Heart right ventricle (tissue), 16 donors: ENCODE measurements around the gene HNRNPA3. TPM values are rescaled to one million over a fixed set of nuclear protein-coding genes. Genes with fewer than 3 reads are reported as not detected.

Source experiments
- ATAC-seq, 8 donors: fragments of 200-7000 bp; cut with Tn5 transposase; one replicate each; pipeline ENCODE4 v1.9.1; 2020; ENCODE audit warnings: mild to moderate bottlenecking in 8 of 8, moderate library complexity in 8 of 8, moderate number of reproducible peaks in 1 of 8
- DNase-seq, 2 donors: peaks; one replicate each; pipeline ENCODE4 v3.0.0-alpha.2; 2020
- H3K27ac ChIP-seq, 10 donors: fragments of 200-600 bp; sonication (generic) in 2 of 10; one replicate each; pipeline versions ENCODE4 v1.5.0 to v1.8.0; 2020 to 2022; ENCODE audit warnings: mild to moderate bottlenecking in 3 of 10
- H3K27me3 ChIP-seq, 7 donors: fragments of 200-600 bp; one replicate each; pipeline ENCODE4 v1.8.0; 2021 to 2022; ENCODE audit warnings: mild to moderate bottlenecking in 2 of 7
- H3K36me3 ChIP-seq, 9 donors: fragments of 200-600 bp; sonication (generic) in 1 of 9; one replicate each; pipeline versions ENCODE4 v1.5.0 to v1.8.0; 2020 to 2022; ENCODE audit warnings: mild to moderate bottlenecking in 2 of 9
- H3K4me1 ChIP-seq, 9 donors: fragments of 200-600 bp; sonication (generic) in 1 of 9; one replicate each; pipeline versions ENCODE4 v1.5.0 to v1.8.0; 2020 to 2022; ENCODE audit warnings: mild to moderate bottlenecking in 4 of 9
- H3K4me3 ChIP-seq, 10 donors: fragments of 200-600 bp; sonication (generic) in 2 of 10; one replicate each; pipeline versions ENCODE4 v1.5.0 to v1.8.0; 2020 to 2022; ENCODE audit warnings: mild to moderate bottlenecking in 7 of 10, moderate library complexity in 2 of 10
- H3K9me3 ChIP-seq, 11 donors: fragments of 200-600 bp in 10 of 11; sonication (generic) in 2 of 11; one replicate each; pipeline versions ENCODE4 v1.5.0 to v1.8.0; 2013 to 2022; ENCODE audit warnings: mild to moderate bottlenecking in 2 of 11, control low read depth in 1 of 11, moderate library complexity in 1 of 11
- WGBS, 2 donors: extraction: QIAGEN DNeasy Blood & Tissue Kit; methylation state at CpG; one replicate each; pipeline ENCODE4 v1.1.7; 2013; ENCODE audit warnings: inconsistent platforms in 1 of 2; 5-methylcytosine and 5-hydroxymethylcytosine counted together
- intact Hi-C, 10 donors: fragments of 100-400 bp; cut with DNase I; formaldehyde crosslinking; loops; one replicate each; pipeline versions ENCODE4 v1.11.1 to v1.14.2; 2022
- polyA plus RNA-seq, 2 donors: library from polyadenylated mRNA; stranded (reverse); fragments of 200-250 nt; gene quantifications; one replicate each; pipeline ENCODE4 v1.2.3, GENCODE V29; 2013
- total RNA-seq, 10 donors: library from RNA; stranded (reverse); fragmentation: NEBNext Ultra II Directional in 3 of 10; extraction: Animal tissue kit (Norgen Biotek cat#: 25700) in 3 of 10; gene quantifications; one replicate each; pipeline versions ENCODE4 v1.2.1 to v1.2.4, GENCODE V29; 2021 to 2023
- TF ChIP-seq, protein P1 (sequence below), 9 donors: fragments of 200-600 bp; sonication (generic) in 2 of 9; IDR thresholded peaks; one replicate each; pipeline versions ENCODE4 v1.5.0 to v1.8.0; 2021 to 2022; ENCODE audit warnings: antibody characterized with exemption in 9 of 9, mild to moderate bottlenecking in 5 of 9, moderate library complexity in 1 of 9
- donor health status: Arrhythmogenic right ventricular cardiomyopathy.
- donor health status: ischemic (EF 13 %, LVEDD 7.1; RV severe dilation, severe dysfunction).
- donor health status: healthy with polysubstance abuse.
- donor health status: DM: no; HTN: yes; CAD: no.
- donor health status: DM: no; HTN: no; CAD: no.
- donor health status: ischemic (EF 25% LVEDD 6.9; RV normal size, moderate dysfunction).
- donor health status: ischemic (EF 25% LVEDD 5.7; RV mildly dilated, moderate dysfunction).
- donor health status: healthy.
- donor health status: DM: yes; HTN: yes; CAD: no.
- donor health status: Ischemic cardiomyopathy.
- donor health status: ischemic (EF 35%, LVEDD 5.7; RV mildly dilated, moderate dysfunction).
- donor health status: nonischemic (EF 11% LVEDD 7.7; RV severe dilation, severe dysfunction).
- donor health status: DM: yes; HTN: yes; CAD: no.
- donor health status: PGD.
- donor health status: ischemic (EF 29% LVEDD 5.4; RV normal size, mild dysfunction).
- donor health status: nonischemic (EF 23%, LVEDD 6.1; RV moderate dilation, normal function).

The HNRNPA3 gene
- total and polyA plus RNA-seq, 12 donors, result 63.7 to 93.8 (median 80.1) TPM

DNA sequence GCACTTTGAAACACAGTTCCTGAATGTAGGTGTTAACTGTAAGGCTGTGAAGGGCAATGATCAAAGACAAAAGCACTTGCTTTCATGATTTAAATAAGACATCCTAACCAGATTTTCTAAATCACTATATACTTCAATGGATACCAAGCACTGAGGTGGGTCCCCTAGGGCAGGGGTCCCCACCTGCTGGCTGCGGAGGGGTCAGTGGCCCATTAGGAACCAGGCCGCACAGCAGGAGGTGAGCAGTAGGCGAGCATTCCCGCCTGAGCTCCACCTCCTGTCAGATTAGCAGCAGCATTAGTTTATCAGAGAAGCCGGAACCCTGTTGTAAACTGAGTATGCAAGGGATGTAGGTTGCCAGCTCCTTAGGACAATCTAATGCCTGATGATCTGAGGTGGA lies 44.9 kb downstream of the HNRNPA3 start:
- Histone ChIP-seq H3K36me3 (peaks cover 0 to 38% (median 0%) of the 10 kb centered on the region in 9 donors), H3K27me3 (no peaks in the 10 kb centered on the region), H3K4me3 (no peak overlapping the region), H3K27ac (peak overlapping the region in 4 of 10 donors; percentile 27 to 45 (median 36)), H3K4me1 (peaks cover 9 to 99% (median 92%) of the 10 kb centered on the region in 9 donors), H3K9me3 (peaks cover 0 to 5% (median 0%) of the 10 kb centered on the region in 11 donors)
- intact Hi-C loops, result no loop called here
- WGBS, 2 donors, result 76 to 80% methylated on average over 5 of the region's 5 CpGs
- TF ChIP-seq, protein P1, sequence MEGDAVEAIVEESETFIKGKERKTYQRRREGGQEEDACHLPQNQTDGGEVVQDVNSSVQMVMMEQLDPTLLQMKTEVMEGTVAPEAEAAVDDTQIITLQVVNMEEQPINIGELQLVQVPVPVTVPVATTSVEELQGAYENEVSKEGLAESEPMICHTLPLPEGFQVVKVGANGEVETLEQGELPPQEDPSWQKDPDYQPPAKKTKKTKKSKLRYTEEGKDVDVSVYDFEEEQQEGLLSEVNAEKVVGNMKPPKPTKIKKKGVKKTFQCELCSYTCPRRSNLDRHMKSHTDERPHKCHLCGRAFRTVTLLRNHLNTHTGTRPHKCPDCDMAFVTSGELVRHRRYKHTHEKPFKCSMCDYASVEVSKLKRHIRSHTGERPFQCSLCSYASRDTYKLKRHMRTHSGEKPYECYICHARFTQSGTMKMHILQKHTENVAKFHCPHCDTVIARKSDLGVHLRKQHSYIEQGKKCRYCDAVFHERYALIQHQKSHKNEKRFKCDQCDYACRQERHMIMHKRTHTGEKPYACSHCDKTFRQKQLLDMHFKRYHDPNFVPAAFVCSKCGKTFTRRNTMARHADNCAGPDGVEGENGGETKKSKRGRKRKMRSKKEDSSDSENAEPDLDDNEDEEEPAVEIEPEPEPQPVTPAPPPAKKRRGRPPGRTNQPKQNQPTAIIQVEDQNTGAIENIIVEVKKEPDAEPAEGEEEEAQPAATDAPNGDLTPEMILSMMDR (IDR thresholded peaks at IDR 0.05), result no peak
- no peak for DNase-seq
- no peak for ATAC-seq

DNA sequence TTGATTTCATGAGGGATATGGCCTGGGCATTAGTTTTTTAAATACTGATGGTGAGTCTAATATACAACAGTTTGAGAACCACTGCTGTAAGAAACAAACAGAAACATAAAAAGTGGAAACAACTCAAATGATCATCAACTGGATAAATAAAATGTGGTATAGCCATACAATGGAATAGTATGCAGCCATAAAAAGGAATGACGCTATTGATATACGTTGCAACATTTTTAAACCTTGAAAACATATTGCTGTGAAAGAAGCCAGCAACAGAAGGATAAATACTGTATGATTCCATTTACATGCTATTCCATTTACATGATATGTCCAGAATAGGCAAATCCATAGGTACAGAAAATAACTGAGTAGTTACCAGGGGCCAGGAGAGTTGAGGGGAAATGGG lies 45.5 kb downstream of the HNRNPA3 start:
- peaks cover 0 to 5% (median 0%) of the 10 kb centered on the region in 11 donors for H3K9me3 ChIP-seq
- TF ChIP-seq, protein P1 (IDR thresholded peaks at IDR 0.05), result no peak
- intact Hi-C loops, result no loop called here
- no peaks in the 10 kb centered on the region for H3K27me3 ChIP-seq
- no peak for ATAC-seq
- H3K4me3 ChIP-seq, result no peak overlapping the region
- peaks cover 8 to 94% (median 86%) of the 10 kb centered on the region in 9 donors for H3K4me1 ChIP-seq
- no peak for DNase-seq
- H3K27ac ChIP-seq, result no peak overlapping the region
- peaks cover 0 to 38% (median 0%) of the 10 kb centered on the region in 9 donors for H3K36me3 ChIP-seq
- WGBS, 2 donors, result 99% methylated on average over 2 of the region's 2 CpGs

DNA sequence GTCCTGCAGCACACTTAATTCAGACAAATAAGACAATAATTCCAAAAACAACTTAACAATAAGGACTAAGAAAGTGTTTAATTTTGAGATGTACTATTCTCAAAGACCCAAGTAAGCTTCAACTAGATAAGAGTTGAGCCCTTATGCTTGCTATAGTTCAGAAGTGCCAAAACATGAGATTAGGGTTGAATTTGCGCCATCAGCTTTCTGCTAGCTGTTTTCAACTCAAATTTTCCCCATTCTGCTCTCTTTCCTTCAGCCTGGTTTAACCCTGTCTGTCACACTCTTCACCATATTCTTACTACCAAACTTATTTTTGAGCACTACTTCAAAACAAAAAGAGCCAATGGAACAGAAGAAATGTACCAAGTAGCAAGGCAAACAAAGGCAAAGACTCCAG lies 47.8 kb downstream of the HNRNPA3 start:
- peaks cover 0 to 5% (median 0%) of the 10 kb centered on the region in 11 donors for H3K9me3 ChIP-seq
- H3K4me3 ChIP-seq, result peak overlapping the region in 6 of 10 donors; percentile 86 to 97 (median 96)
- ATAC-seq (no peak), DNase-seq (no peak)
- peaks cover 0 to 21% (median 0%) of the 10 kb centered on the region in 9 donors for H3K36me3 ChIP-seq
- peaks cover 3 to 72% (median 65%) of the 10 kb centered on the region in 9 donors for H3K4me1 ChIP-seq
- H3K27ac ChIP-seq, result peak overlapping the region in 7 of 10 donors; percentile 99 to 100 (median 100)
- intact Hi-C loops, result loop anchor here in 7 of 10 donors (5.0 to 10.0 kb wide), 6 partner anchors 48 to 134 kb away; partner anchors contain the start of genes AGPS (in 1 of the 7) and HNRNPA3 (in 1 of the 7)
- 39 to 49% methylated on average over 1 of the region's 1 CpG for WGBS, 2 donors
- H3K27me3 ChIP-seq, result no peaks in the 10 kb centered on the region
- TF ChIP-seq, protein P1 (IDR thresholded peaks at IDR 0.05), result no peak

DNA sequence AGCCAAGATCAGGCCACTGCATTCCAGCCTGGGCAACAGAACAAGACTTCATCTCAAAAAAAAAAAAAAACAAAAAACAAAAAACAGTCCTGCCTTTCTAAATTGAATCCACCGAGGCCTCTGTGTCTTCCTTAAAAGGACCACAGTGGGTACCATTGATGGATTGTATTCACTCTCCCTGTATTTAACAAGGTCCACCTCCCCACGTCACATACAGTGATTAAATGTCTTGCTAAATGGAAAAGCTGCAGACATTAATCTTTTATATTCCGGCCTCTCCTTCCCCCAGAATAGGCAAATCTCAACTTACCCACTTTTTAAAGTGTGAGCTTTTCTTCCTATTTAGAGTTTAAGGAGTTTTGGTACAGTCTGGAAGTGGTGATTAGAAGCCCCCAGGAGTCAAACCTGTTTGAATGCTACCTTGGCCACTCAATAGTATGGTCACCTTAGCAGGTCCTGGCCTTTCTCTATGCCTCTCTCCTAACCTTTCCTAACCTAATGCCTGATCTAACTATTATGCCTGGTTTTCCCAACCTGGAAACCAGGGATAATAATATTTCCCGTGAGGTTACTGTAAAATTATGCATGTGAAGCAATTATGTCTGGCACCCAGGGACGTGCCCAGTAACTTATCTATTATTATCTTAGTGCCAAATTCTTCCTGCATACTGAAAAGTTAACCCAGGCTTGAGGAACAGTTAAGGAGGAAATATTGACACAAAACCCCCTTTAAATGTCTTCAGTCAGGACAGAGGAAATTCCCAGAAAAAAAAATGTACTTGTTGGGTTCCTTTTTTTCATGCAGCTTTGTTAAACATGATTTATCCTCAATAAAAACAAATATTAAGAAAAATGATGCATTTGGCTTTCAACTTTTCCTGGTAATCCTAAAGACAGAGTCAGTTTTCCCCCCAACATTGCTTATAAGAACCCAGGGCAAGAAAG lies 48.8 kb downstream of the HNRNPA3 start:
- H3K27ac ChIP-seq, result peak overlapping the region; percentile 19 to 100 (median 100)
- no peaks in the 10 kb centered on the region for H3K27me3 ChIP-seq
- TF ChIP-seq, protein P1 (IDR thresholded peaks at IDR 0.05), result no peak
- WGBS, 2 donors, result 10 to 16% methylated on average over 5 of the region's 5 CpGs
- H3K9me3 ChIP-seq, result peaks cover 0 to 5% (median 0%) of the 10 kb centered on the region in 11 donors
- DNase-seq (no peak), ATAC-seq (no peak)
- peaks cover 0 to 19% (median 0%) of the 10 kb centered on the region in 9 donors for H3K36me3 ChIP-seq
- H3K4me3 ChIP-seq, result peak overlapping the region; percentile 79 to 97 (median 94)
- intact Hi-C loops, result loop anchor here (2.0 to 10.0 kb wide), 10 partner anchors 21 to 133 kb away; partner anchors contain the start of genes HNRNPA3 (in 3 of the 10) and AGPS (in 1 of the 10)
- peaks cover 3 to 72% (median 65%) of the 10 kb centered on the region in 9 donors for H3K4me1 ChIP-seq
